Measurements from ENCODE around the gene TUB.

Gene TUB

DNA sequence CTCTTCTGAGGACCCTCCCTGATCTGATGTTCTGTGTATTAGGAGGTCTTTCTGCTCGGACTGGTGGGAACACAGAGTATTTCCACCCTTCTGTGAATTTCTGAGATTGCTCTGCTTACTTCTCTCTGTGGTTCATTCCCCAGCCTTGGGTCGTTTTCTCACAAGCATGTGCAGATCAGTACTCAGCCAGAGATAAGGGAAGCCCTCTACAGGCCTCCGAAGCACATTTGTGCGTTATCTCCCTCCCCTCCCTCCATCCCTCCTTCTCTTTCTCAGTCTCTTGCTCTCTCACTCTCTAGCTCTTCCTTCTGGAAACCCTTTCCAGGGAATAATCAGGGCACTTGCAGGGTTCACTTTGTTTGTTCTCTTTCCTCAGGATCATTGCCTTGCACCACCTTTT lies 35.2 kb upstream of the TUB start:
- DNase-seq: no peak

DNA sequence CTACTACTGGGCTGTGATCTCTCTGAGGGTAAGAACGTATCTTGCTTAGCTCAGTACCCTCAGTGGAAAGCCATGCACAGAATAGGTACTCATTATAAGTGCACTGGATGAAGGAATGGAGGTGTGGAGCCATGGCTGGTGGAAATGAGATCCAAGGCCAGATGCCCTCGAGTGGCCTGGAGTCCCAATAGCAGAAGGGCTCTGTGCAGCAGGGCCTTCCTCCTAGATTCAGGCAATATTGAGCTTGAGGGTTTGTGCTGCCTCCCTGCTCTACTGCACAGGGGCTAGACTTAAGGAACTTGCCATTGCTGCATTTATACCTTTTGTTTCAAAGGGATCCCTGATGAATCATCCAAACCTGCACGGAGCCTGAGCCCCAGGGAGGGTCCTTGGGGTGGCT lies 33.6 kb upstream of the TUB start:
- no peak for DNase-seq

- DNase-seq: no peak
These were observed 31.9 kb upstream of the TUB start for GRCh38 chr11:8049084-8049483.

GRCh38 chr11:8055091-8055835 lies 25.7 kb upstream of the TUB start:
- no peak for DNase-seq

- DNase-seq: no peak
These were observed 25.0 kb upstream of the TUB start for GRCh38 chr11:8055836-8056526.

DNA sequence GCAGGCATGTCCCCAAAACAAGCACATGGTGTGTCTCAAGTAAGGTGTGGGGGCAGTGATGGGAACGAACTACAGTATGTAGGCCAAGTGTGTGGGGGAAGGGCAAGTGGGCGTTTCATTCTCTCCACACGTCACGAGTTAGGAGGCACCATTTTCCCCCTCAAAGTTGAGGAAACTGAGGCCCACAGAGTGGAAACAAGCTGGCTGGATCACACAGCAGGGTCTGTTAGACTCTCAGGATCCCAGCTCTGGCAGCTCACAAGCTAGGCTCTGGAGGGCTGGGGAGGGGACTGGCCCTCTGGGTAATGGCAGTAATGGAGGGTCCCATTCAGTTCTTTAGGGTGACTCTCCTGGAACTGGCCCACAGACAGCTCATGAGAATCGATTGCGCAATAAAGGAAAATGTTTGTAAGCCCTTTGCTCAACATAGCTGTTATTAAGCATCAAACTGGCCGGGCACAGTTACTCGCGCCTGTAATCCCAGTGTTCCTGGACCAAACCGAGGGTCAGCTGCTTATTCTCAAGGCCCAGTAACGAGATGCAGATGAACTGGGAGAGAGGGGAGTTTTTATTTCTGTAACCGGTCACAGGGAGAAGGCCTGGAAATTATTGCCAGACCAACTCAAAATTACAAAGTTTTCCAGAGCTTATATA lies 24.1 kb upstream of the TUB start:
- no peak for DNase-seq

- DNase-seq: no peak
These were observed 22.8 kb upstream of the TUB start for GRCh38 chr11:8058216-8058615.

DNA sequence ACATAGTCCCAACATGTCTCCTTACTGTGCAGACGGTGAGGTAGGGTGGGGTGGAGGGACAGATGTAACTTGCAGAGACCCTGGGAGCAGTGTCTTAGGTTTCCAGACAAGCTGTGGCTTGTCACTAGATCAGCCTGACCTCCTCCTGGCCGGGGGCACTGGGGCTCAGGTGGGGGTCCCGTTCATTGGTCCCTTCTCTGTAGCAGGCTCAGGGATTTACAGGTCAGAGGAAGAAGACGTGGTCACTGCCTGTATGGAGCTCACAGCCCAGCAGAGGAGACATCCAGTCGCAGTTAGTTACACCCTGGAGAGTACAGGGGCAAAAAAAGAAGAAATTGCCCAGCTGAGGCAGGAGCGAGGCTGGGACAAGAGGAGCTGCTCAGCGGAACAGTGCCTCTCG lies 22.0 kb upstream of the TUB start:
- DNase-seq: no peak

- no peak for DNase-seq
These were observed 21.4 kb upstream of the TUB start for GRCh38 chr11:8059571-8060011.

DNA sequence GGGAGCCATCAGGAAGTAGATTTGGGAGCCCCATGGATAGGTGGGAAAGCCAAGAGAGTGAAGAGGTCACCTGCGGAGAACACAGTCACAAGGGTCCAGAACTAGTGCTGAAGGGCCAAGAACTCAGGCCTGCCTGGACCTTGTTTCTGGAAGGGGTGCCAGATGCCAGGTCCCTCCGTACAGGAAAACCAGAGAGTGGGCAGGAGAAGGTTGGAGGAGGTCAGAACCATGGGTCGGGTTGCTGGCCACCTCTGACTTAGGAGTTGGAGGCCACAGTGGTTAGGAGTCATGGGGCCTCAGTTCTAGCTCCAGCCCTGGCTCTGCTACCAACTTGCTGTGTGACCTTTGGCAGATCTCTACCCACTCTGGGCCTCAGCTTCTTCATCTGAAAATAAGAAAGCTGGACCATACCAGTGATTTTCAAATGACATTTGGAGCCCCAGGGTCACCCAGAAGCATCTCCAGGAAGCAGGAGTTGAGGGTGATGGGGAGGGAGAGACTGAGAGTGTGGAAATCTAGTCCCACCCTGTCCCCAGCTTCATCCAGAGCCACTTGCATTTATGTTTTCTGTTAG lies 20.8 kb upstream of the TUB start:
- no peak for DNase-seq

- DNase-seq: no peak
These were observed 20.0 kb upstream of the TUB start for GRCh38 chr11:8060801-8061554.

- DNase-seq: no peak
These were observed 19.2 kb upstream of the TUB start for GRCh38 chr11:8061555-8062428.

DNA sequence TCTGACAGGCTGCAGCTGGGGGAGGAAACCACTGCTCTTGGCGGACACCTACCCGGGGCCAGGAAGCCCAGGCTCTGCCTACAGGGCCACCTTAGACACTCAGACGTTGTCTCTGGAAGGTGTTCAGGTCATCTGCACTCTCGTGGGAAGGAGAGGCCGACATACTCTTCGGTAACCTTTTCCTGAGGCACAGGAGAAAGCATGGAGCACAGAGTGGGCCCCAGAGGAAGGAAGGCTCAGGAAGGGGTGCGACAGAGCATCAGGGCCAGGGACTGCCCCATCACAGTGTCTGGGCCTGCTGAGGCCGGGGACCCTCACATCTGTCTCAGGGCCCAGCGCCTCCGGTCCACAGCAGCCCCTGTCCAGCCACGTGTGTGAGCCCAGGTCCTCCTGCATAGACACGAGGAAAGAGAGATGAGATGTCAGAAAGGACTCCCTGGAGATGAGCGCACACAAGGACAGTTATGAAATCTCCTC lies 18.2 kb upstream of the TUB start:
- no peak for DNase-seq

DNA sequence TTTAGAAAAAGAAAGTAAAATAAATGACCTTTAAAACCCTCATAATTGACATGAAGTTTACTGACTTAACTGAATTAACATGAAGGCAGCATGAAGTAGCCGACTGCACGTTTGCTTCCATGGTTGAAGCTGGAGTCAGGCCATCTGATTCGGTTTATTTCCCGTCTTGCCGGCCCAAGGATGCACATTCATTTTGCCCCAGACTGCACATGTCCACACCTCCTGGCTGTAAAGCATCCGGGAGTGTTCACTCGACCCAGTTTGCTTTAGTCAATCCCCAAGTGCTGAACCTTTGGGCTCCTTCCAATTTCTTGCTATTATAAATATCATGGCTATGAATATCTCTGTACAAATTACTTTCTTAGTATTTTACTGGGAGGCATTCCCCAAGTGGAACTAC lies 17.7 kb upstream of the TUB start:
- no peak for DNase-seq

- no peak for DNase-seq
These were observed 16.0 kb upstream of the TUB start for GRCh38 chr11:8065031-8065430.

GRCh38 chr11:8066036-8066910 lies 14.7 kb upstream of the TUB start:
- no peak for DNase-seq

- no peak for DNase-seq
These were observed 14.0 kb upstream of the TUB start for GRCh38 chr11:8066911-8067455.

DNA sequence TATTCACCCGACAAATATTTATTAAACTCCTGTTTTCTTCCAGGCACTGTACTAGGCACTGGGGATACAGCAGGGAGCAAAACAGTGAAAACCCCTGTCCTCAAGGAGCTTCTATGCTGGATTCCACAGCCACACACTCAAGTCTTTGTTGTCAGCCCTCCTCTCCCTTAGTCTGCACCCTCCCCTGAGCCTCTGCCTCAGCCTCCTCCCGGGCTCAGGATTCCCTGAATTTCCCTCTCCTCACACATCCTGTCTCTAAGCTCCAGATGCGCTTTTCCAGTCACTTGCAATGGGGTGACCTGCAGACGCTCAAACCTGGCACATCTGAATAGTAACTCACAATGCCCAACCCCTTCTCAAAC lies 13.5 kb upstream of the TUB start:
- no peak for DNase-seq

DNA sequence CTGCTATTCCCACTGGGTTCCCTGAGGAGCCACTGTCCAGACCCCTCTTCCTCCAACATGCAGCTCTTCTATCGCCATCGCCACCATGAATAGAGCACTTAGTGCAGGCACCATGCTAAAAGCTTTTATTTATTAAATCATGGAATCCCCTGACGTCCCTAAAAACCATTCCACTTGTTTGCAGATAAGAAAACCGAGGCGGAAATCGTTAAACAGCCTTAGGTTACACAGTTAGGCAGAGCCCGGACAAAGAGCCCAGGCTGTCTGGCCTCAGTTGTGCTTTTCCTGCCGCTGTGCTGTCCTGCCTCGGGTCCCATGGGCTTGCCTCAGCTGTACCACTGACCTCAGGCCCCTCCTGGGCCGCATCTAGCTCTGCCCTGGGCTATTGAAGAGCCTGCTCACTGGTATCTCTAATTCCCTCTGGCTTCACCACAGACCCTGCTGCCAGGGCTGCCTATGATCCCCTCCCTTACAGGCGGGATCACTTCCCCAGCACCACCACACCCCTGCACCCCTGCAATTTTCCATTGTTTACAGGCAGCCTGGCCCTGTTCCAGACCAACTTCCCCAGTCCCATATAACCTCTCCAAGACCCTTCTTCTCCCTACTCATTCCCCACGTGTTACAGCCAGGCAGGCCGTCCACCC lies 13.0 kb upstream of the TUB start:
- DNase-seq: no peak

- no peak for DNase-seq
These were observed 12.3 kb upstream of the TUB start for GRCh38 chr11:8068605-8069221.

All from Kasumi-1 (cell line).